ENCODE results near the gene ZNF507.

The ZNF507 gene

GRCh38 chr19:32363632-32364031 is 18.2 kb downstream of the ZNF507 start:
- DNase-seq, result no peak
- Mint-ChIP-seq H3K27me3 (ENCODE audit: low read depth, poor library complexity) (no peaks in the 10 kb centered on the region), H3K9me3 (no peaks in the 10 kb centered on the region), H3K4me3 (no peak overlapping the region), H3K36me3 (ENCODE audit: low read depth) (peaks cover 65% of the 10 kb centered on the region), H3K4me1 (no peaks in the 10 kb centered on the region), H3K27ac (peak overlapping the region; percentile 74)
- TF ChIP-seq, protein P1, sequence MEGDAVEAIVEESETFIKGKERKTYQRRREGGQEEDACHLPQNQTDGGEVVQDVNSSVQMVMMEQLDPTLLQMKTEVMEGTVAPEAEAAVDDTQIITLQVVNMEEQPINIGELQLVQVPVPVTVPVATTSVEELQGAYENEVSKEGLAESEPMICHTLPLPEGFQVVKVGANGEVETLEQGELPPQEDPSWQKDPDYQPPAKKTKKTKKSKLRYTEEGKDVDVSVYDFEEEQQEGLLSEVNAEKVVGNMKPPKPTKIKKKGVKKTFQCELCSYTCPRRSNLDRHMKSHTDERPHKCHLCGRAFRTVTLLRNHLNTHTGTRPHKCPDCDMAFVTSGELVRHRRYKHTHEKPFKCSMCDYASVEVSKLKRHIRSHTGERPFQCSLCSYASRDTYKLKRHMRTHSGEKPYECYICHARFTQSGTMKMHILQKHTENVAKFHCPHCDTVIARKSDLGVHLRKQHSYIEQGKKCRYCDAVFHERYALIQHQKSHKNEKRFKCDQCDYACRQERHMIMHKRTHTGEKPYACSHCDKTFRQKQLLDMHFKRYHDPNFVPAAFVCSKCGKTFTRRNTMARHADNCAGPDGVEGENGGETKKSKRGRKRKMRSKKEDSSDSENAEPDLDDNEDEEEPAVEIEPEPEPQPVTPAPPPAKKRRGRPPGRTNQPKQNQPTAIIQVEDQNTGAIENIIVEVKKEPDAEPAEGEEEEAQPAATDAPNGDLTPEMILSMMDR (IDR thresholded peaks at IDR 0.05), result no peak

DNA sequence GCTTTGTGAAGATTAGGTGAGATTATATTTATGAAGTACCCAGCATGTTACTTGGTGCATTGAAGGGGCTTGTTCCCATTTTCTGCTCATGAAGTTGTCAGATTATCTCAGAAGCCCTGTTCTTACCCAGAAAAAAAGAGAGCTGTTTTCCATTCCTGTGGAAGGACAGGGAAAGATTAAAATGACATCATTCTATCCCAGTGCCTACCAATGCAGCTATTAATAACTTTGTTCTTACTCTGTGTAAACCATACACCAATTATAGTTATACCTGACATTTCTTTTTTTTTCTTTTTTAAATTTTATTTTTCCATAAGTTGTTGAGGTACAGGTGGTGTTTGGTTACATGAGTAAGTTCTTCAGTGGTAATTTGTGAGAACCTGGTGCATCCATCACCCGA is 18.6 kb downstream of the ZNF507 start:
- no peaks in the 10 kb centered on the region for H3K27me3 Mint-ChIP-seq (ENCODE audit: low read depth, poor library complexity)
- H3K9me3 Mint-ChIP-seq, result no peaks in the 10 kb centered on the region
- peaks cover 67% of the 10 kb centered on the region for H3K36me3 Mint-ChIP-seq (ENCODE audit: low read depth)
- H3K27ac Mint-ChIP-seq, result peak overlapping the region; percentile 74
- DNase-seq, result no peak
- no peaks in the 10 kb centered on the region for H3K4me1 Mint-ChIP-seq
- TF ChIP-seq, protein P1 (IDR thresholded peaks at IDR 0.05), result no peak
- no peak overlapping the region for H3K4me3 Mint-ChIP-seq

DNA sequence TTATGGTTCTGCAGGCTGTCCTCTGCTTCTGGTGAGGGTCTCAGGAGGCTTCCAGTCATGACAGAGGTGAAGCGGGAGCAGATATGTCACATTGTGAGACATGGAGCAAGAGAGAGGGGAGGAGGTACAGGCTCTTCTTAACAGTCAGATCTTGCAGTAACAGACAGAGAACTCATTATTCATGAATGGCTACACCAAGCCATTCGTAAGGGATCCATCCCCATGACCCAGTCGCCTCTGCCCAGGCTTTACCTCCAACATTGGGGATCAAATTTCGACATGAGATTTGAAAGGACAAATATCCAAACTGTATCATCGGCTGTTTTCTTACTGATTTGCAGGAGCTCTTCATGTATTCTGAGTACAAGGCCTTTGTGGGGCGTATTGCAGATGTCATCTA is 21.7 kb downstream of the ZNF507 start:
- TF ChIP-seq, protein P1 (IDR thresholded peaks at IDR 0.05), result no peak
- no peak overlapping the region for H3K4me3 Mint-ChIP-seq
- H3K27ac Mint-ChIP-seq, result peak overlapping the region; percentile 7
- H3K4me1 Mint-ChIP-seq, result no peaks in the 10 kb centered on the region
- no peaks in the 10 kb centered on the region for H3K27me3 Mint-ChIP-seq (ENCODE audit: low read depth, poor library complexity)
- H3K9me3 Mint-ChIP-seq, result peaks cover 3% of the 10 kb centered on the region
- DNase-seq, result no peak
- H3K36me3 Mint-ChIP-seq (ENCODE audit: low read depth), result peaks cover 80% of the 10 kb centered on the region

- Mint-ChIP-seq H3K9me3 (peaks cover 9% of the 10 kb centered on the region), H3K27me3 (ENCODE audit: low read depth, poor library complexity) (no peaks in the 10 kb centered on the region), H3K36me3 (ENCODE audit: low read depth) (peaks cover 89% of the 10 kb centered on the region), H3K27ac (no peak overlapping the region), H3K4me3 (no peak overlapping the region), H3K4me1 (no peaks in the 10 kb centered on the region)
- TF ChIP-seq, protein P1 (IDR thresholded peaks at IDR 0.05), result no peak
- DNase-seq, result no peak
Observed at GRCh38 chr19:32367948-32368536, 22.6 kb downstream of the ZNF507 start.

GRCh38 chr19:32368787-32369186 is 23.4 kb downstream of the ZNF507 start:
- Mint-ChIP-seq H3K36me3 (ENCODE audit: low read depth) (peaks cover 95% of the 10 kb centered on the region), H3K9me3 (peaks cover 9% of the 10 kb centered on the region), H3K4me3 (no peak overlapping the region), H3K27ac (no peak overlapping the region), H3K4me1 (peaks cover 6% of the 10 kb centered on the region), H3K27me3 (ENCODE audit: low read depth, poor library complexity) (no peaks in the 10 kb centered on the region)
- DNase-seq, result no peak
- TF ChIP-seq, protein P1 (IDR thresholded peaks at IDR 0.05), result no peak
